ENCODE data around the gene PTPRD.

Gene PTPRD

GRCh38 chr9:8437876-8438275 lies 2174.9 kb downstream of the PTPRD start:
- no peak for DNase-seq (ENCODE audit: low read depth in 2 of 2)

DNA sequence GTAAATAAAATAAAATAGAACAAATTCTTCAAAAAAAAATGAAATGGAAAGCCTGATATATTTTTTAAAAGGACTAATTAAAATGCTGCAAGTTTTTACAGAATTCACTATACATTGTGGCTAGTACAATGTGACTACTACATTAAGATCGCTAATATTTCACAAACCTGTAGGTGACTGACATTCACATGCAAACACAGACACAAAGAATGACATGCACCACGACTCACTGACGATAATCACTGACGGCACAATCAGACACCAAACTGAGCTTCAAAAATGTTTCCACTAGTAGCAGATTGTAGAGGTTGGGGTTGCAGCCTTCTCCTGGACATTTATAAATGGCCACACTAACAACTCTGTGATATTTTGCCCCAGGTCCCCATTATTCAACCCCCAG lies 2175.5 kb downstream of the PTPRD start:
- DNase-seq (ENCODE audit: low read depth in 2 of 2) = no peak

DNA sequence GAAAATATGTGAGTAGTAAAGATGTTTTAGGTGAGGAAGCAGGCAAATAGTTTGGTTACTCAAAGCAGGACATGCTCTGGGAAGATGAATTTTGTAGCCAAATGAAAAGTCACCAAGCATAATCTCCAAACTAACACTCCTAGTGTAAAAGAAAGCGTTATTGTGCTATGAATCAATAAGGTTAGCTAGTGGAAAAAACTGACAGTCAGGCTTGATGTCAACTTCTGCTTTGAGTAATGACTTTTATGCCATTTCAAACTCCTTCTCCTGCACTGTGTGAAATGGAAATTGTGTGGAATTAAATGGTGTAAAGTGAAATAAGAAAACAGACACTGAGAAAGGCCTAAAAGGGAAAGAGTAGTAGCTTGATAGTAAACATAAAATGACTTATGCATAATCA lies 2176.0 kb downstream of the PTPRD start:
- DNase-seq (ENCODE audit: low read depth in 2 of 2) = no peak

GRCh38 chr9:8434621-8435020 lies 2178.2 kb downstream of the PTPRD start:
- no peak for DNase-seq (ENCODE audit: low read depth in 2 of 2)

- DNase-seq (ENCODE audit: low read depth in 2 of 2) = no peak
These were observed 2180.6 kb downstream of the PTPRD start for GRCh38 chr9:8432224-8432623.

- DNase-seq (ENCODE audit: low read depth in 2 of 2) = no peak
These were observed 2181.3 kb downstream of the PTPRD start for GRCh38 chr9:8431505-8431904.

DNA sequence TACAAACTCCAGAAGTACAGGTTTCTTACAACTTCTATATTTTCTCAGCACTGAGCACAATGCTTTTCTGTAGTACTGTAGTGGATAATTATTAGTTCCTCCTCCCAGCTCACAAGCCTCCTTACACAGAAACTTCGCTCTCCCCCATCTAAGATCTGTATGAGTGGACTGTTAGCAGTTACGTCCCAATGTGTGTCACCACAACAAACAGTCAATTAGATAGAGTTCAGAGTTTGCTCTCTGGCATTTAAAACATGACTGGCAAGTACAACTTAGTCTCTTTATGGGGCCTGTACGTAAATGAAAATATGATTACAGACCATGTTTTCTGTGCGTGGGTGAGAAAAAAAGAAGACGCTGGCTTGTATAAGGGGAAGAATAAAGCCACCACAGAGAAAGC lies 2181.9 kb downstream of the PTPRD start:
- DNase-seq (ENCODE audit: low read depth in 2 of 2) = no peak

- DNase-seq (ENCODE audit: low read depth in 2 of 2) = no peak
These were observed 2183.0 kb downstream of the PTPRD start for GRCh38 chr9:8429768-8430167.

GRCh38 chr9:8429157-8429556 lies 2183.6 kb downstream of the PTPRD start:
- no peak for DNase-seq (ENCODE audit: low read depth in 2 of 2)

- DNase-seq (ENCODE audit: low read depth in 2 of 2) = no peak
These were observed 2184.4 kb downstream of the PTPRD start for GRCh38 chr9:8428389-8428788.

DNA sequence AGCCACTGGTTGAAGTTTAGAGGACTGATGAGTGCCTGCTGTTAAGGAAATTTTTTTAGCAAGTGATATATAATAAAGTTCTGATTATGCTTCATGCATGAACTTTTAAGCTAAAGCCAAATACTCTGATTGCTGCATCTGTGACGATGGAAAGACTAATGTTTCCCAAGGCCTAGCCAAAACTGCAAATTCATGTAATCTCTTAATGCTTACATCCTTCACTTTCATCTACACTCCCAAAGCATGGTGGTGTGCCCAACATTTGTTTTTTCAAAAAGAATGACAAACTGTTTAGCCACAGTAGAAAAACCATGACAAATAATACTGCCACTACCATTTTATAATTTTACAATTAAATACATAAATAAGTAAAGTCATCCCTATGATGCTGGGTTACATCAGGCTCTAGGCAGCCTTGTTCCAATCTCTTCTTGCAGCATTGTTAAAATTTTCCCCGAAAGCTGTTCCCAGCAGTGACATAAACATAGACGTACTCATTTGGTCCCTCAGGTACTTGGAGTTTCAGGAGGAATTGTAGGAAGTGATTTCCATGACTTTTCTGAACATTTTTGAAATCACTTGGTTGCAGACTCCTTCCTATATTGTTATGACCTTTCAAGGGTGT lies 2187.9 kb downstream of the PTPRD start:
- DNase-seq (ENCODE audit: low read depth in 2 of 2) = no peak

- no peak for DNase-seq (ENCODE audit: low read depth in 2 of 2)
These were observed 2192.4 kb downstream of the PTPRD start for GRCh38 chr9:8420416-8420815.

DNA sequence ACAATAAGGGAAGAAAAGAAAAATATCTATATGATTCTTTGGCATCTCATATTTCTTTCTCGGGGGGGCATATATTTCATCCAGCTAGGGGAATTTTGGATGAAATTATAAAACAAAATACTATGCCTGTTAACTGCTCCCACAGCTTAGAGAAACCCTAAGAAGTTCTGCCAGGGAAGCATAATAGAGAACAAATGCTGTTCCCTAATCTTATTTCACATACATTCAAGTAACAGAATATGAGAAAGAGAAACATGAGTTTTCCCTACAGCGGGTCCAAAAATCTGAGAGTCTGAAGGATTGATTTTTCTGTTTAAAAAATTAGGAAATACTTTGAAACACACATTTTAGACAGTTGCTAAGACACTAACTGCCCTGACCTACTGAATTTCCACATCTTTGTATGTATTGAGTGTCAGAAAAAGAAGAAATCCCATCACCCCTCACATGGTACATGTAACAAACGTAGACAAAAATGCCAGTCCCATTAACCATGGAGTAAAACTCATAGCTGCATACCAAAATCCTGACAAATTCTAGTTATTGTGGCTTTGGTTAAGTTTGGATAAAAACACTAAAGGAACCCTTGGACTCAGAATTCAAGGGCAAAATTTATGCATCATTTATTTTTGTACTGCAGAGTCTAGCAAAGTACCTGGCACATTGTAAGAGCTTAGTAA lies 2193.1 kb downstream of the PTPRD start:
- no peak for DNase-seq (ENCODE audit: low read depth in 2 of 2)

DNA sequence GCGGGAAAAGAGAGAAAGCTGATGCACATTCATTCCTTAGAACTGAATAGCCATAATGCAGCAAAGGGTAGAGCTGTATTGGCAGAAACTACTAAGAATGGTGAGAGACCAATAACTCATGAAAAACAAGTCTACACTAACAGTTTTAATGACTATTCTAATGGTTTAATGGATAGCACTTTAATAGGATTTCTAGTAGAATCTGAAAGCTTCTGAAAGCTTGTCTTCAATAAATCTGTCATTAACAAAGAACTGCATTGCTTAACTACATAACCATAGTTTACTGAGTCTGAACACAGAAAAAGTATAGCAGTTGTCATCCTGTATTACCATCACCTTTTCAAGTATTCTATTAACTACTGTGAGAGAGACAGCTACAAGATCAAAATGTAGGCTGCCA lies 2195.5 kb downstream of the PTPRD start:
- DNase-seq (ENCODE audit: low read depth in 2 of 2) = no peak

DNA sequence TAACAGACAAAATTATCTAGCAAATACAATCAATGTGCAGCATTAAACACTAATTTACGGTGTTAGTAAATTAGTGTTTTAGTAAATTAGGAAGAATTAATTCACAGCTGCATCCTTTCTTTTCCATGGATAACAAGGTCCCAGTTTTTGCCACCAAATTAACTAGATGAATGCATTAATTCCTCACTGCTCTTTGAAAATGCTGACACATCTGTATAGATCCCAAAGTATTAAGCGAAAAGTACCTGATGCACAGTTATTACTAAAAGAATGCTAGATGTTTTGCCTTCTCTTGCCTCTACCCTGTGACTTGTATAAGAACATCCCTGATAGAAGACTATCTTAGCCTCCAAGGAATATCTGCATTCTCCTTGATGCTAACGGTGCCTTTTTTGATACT lies 2200.5 kb downstream of the PTPRD start:
- no peak for DNase-seq (ENCODE audit: low read depth in 2 of 2)

DNA sequence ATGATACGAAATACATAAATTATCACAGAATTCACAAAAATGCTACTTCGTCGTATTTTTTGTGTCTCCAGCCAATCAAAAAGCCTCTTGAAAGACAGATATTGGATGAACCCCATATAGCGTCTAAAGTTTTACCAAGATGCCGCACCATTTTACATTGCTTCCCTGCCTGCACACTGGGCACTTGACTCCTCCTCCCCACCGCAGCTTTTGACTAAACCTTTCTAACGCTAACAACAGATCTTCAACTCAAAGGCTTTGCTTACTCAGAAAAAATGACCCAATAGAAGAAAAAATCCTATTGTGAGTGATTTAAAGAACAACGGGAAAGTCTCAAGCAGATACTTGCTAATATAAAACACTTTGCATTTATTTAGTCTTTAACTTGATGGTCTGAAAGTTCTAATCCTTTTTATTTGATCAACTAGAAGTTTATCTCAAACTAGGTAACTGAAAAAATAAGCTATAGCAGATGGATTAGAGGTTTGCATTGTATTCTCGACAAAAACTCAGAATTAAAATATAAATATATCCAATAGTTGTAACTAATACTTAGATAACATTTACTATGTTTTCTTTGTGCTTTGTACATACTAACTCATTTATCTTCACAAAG lies 2204.1 kb downstream of the PTPRD start:
- DNase-seq (ENCODE audit: low read depth in 2 of 2) = no peak

DNA sequence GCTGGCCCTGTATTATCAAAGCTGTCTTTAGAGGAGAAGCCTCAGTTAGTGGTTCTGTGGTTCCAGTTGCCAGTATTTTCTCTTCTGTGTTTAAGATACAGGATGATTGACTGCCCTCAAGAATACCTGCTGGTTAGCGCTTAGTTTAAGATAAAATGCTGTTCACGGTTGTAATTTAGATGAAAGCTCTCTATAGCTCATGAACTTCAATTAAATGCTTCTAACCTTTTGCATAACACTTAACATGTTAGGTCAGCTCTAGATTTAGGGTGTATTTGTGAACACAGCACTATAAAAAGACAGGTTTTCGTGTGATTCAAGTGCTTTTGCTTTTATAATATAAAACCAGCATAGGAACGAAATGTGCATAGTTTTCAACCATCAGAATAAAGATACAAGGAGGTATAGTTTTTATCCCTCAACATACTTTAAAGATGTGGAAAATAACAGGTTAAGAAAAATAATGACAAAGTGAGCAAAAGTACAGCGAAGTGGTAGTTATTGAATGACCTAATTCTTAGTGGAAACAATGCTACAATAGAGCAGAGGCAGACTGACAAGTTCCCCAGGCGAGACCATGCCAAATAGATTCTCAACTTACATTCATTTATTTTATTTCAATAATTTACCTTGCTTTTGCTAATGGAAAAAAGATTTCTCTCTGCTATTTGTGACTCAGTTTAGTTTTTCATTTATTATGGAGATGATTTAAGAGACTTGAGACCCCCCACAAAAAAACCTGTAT lies 2210.7 kb downstream of the PTPRD start:
- no peak for DNase-seq (ENCODE audit: low read depth in 2 of 2)

GRCh38 chr9:8400378-8400777 lies 2212.4 kb downstream of the PTPRD start:
- DNase-seq (ENCODE audit: low read depth in 2 of 2) = no peak

- DNase-seq (ENCODE audit: low read depth in 2 of 2) = no peak
These were observed 2217.8 kb downstream of the PTPRD start for GRCh38 chr9:8395022-8395421.

DNA sequence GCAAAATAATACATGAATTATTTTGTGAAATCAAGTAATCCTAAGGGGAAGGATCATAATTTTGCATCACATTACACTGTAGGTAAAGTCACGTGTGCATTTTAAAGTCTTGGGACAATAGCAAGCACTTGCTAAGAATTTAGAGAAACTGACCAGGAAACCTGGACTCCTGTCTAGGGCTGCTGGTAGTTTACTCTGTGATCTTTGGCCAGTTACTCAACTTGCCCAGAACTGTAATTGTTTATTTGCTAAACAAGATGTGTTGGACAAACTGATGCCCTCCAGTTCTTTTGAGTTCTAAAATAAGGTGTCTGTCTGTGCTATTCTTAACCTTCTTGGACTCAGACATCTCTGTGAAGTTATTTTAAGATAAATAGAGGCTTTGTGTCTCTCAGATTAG lies 2218.5 kb downstream of the PTPRD start:
- no peak for DNase-seq (ENCODE audit: low read depth in 2 of 2)

DNA sequence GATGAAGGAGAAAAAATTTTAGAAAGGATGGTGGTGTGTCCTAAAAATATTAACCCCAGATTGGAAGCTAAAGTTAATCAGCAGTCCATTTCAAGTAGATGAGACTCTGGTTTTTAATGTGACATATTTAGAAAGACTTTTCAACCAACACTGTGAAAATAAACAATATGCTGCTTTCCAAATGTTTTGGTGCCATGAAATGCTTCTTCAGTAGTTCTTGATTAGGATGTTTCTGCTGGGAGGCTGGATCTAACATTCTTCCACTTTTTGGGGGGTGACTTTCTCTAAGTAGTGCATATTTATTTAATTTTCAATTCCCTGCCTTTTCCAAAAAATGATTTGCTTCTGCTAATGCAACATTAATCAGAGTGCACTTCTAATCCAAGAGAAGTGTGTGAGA lies 2219.9 kb downstream of the PTPRD start:
- no peak for DNase-seq (ENCODE audit: low read depth in 2 of 2)

DNA sequence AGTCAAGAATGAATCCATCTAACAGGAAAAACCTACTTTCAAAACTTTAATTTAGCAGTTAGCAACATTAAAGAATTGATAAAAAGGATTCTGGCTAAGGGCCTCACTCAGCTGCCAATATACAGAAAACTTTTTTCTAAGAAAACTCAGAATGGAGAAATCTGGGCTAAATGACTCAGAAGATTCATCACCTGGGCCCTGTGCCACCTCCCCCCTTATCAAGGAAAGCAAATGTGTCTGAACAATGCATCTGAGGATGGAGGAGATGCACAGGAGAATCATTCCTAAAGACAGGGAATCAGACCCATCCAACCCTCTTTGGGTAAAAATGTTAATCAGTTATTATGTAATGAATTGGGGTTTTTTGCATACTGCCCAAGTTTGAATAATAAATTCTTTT lies 2221.2 kb downstream of the PTPRD start:
- no peak for DNase-seq (ENCODE audit: low read depth in 2 of 2)

- no peak for DNase-seq (ENCODE audit: low read depth in 2 of 2)
These were observed 2221.7 kb downstream of the PTPRD start for GRCh38 chr9:8391132-8391531.
